HG03139 (cell line): Measurements from ENCODE around the gene ZBTB22.

ENCODE experiments used
- ATAC-seq: cut with Tn5 transposase; IDR thresholded peaks from one replicate; pipeline ENCODE4 v1.9.1; 2021; ENCODE audit not compliant: unreplicated experiment

Gene ZBTB22

GRCh38 chr6:33305052-33305451 lies 12.5 kb downstream of the ZBTB22 start:
- ATAC-seq = no peak

GRCh38 chr6:33304216-33304615 lies 13.3 kb downstream of the ZBTB22 start:
- ATAC-seq = no peak

DNA sequence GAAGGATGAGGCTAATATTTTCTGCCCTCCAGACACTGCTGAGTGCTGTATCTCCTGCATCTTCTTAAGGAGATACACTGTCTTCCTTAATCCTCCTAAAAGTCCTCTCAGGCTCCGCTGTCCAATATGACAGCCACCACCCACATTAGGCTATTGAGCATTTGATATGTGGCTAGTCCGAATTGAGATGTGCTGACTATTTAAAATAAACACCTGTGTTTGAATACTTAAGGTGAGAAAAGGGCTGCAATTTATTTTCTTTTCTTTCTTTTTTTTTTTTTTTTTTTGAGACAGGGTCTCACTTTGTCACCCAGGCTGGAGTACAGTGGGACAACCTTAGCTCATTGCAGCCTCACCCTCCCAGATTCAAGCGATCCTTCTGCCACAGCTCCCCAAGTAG lies 15.7 kb downstream of the ZBTB22 start:
- no peak for ATAC-seq

- ATAC-seq = peak; percentile 57
Observed at GRCh38 chr6:33299237-33299944, 18.2 kb downstream of the ZBTB22 start.

DNA sequence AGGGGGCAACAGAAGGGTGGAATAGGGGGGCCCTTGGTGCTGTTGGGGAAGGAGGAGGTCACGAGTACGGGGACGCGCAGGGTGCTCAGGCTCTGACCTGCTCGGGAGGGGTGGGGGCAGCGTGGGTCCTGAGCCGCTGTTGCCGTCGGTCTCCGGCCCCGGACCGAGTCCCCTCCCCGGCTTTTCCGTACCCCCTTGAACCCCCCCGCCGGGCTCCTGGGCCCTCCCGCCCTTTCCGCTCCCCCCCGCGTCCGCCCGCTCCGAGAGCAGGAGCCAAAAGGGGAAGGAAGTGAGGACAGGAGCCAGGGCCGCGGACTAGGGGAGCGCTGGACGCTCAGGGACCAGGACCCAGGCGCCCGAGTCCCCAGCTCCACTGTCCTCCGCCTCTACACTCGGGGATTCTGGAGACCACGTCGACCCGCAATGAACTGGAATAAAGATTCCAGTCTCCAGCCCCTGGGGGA lies 18.7 kb downstream of the ZBTB22 start, which contains the start of gene RGL2:
TSS of gene RGL2 (minus strand) at position 170 of the 464 bp plus-strand sequence. CDS start 332 bp downstream, outside the sequence.
- ATAC-seq = peak; percentile 9

DNA sequence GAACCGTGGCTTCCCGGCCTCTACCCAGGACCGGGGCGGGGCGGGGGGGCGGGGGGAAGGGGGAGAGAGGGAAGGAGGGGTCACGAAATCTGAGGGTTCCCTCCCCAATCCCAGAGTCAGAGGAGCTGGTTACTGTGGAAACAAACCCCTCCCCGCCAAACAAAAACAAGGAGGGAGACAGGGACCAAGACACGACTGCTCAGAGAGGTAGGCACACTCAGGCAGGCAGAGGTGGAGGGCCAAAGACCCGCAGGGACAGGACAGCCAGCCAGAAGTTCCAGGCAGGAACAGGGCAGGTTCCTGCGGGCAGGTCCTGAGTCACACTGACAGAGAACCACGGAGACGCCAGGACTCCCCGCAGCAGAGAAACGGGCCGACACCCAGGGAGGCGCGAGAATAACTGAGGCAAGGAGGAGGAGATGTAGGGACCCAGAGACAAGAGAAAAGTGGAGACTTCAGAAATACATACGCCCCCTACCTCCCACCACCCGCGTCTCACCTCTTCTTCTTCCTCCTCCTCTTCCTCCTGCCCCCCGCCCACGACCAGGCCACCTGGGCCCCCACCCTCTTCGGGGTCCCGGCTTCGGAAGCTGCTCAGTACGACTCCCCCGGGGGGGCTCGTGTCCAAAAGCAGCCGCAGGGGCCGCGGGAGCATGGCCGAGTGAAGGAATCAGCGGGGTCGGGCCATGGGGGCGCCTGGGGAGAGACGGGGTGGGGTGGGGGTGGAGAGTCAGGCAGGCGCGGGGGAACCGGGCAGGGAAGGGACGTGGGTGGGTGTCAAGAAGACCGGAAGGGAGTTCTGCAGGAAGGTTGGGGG lies 19.4 kb downstream of the ZBTB22 start:
- ATAC-seq = no peak

- no peak for ATAC-seq
Observed at GRCh38 chr6:33297406-33297955, 20.1 kb downstream of the ZBTB22 start.

DNA sequence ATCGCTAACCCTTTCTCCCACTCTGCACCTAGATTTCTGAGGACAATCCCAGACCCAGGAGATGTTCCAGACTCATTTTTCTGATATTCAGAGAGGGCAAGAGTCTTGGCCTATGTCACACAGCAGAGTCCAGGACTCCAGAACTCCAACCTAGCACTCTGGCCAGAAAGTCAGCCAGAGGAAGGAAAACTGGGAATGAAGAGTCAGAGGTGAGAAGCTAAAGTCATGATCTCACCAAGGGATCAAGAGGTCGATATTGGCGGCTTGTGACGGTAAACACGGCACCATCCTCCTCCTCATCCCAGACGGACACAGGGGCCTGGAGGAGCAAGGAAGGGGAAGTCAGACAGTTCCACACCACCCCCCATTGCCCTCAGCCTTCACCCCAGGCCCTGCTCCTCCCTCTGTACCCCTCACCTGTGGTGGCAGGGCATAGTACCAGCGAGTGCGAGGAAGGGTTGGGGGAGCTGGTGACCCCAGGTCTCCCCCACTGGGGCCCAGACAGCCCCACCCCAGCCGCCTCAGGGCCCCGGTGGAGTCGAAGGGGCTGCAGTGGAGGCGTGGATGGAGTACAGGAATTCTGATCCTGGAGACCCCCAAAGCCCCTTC lies 20.6 kb downstream of the ZBTB22 start:
- no peak for ATAC-seq

GRCh38 chr6:33295621-33296369 lies 21.7 kb downstream of the ZBTB22 start:
- ATAC-seq = no peak

DNA sequence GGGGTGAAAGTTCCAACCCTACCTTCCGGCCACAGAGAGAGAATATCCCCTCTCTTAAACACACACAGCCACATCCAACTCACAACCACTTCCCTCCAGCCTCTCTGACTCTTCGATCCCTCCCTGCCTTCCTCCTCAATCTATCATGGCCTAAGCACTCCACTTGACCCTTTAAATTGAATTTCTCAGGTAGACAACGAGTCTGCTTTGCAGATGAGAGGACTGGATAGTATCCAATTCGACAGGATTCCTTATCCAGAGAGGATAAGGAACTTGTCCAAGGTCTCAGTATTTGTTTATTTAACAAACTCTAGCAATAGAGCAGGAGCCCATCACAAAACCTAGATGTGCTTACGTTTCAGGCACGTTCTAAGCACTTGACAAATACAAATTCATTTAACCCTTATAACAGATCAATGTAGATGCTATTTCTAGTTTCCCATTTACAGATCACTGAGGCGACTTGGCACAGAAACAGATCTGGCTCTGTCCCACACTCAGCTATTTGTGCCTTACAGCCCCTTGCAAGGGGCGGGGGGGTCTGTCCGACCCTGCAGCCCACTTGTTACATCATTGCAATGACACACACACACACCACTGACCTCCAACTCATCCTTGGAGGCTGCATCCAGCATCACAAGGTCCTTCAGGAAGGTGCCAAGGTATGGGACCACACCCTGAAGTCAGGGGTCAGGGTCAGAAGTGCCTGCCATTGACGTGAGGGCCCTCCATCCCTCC lies 23.3 kb downstream of the ZBTB22 start:
- ATAC-seq = no peak

- no peak for ATAC-seq
Observed at GRCh38 chr6:33292996-33293682, 24.4 kb downstream of the ZBTB22 start.

- no peak for ATAC-seq
Observed at GRCh38 chr6:33290459-33290858, 27.1 kb downstream of the ZBTB22 start.

GRCh38 chr6:33289784-33290315 lies 27.7 kb downstream of the ZBTB22 start:
- peak; percentile 18 for ATAC-seq

DNA sequence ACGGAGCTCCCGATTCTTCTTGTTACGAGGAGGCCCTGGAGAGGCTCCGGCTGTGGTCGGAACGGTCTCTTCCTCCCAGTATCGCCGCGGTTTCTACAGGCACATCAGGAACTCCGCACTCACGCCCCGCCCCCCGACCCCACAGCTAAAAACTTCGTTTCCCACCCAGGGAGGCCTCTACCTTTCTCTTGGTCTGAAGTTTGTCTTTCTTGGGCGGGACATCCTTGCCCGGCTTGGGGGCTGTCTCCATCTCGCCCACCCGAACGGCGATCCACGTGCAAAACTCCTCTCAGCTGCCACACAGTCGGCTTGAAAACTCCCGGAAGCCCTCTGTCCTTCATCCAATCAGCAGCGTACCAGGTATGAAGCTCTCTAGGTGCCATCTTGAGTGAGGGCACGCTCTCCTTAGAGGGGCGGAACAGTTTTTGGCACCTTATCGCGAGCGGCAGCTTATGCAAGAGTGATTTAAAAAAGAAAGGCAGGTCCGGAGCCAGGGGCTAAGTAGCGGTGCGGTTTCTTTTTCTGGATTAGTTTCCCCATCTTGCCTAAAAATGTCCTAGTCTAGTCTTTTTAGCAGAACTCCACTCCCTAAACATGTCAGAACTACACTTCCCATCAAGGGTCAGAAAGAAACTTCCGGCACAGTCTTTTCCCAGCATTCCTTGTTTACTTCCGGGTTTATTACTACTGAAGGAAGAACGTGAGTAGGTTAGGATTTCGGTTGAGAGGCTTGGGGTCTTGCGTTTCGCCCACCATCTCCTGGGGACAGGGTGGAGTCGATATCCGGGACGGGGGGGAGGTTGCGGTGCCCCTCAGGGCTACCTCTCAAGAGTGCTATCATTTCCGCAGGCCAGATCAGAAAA lies 28.4 kb downstream of the ZBTB22 start, which contains the start of the genes PFDN6 and WDR46:
TSS of gene PFDN6 (plus strand) at position 681 of the 863 bp plus-strand sequence. CDS start 256 bp downstream, outside the sequence.
TSS of gene WDR46 (minus strand) at position 319 of the 863 bp plus-strand sequence. CDS start at position 250, 69 bp downstream.
- peak; percentile 74 for ATAC-seq

- ATAC-seq = peak; percentile 4
Observed at GRCh38 chr6:33288141-33288920, 29.2 kb downstream of the ZBTB22 start.

DNA sequence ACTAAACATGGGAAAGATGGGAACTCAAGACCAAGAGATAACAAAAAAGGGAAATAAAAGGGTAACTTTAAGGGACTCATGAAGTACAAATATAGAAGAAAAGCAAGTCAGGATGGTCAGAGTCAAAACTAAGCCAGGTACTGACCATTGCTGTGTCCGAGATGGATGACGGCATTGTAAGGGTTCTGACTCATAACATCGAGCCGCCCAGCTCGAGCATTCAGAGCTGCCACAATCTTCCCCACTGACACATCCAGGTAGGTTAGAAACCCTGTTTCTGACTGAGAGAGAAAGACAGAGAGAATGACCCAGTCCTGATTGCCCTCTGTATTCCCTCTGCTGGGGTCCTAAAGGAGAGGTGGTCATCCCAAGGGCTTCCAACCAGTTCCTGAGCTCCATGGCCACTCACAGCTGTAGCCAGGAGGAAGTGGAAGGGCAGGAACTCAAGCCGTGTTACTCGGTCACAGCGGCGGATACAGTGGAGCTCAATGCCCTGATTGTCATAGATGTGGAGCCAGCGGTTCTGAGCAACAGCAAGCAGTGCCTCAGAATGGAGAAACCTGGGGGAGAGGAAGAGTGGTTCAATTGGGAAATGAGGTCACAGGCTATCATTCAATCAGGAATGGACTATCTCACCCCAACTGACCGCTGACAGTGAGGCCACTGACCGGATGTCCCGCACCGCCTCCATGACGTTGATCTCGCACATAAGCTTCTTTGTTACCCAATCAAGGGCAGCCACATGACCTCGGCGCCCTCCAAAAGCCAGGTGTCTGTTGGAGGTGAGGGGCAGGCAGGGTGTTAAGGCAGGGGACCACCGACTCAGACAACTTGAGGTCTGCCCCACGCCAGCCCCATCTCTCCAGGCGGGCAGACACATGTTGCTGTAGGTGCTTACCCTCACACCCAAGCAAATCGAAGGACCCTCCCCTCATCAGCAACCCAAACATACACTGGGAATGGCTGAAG lies 30.3 kb downstream of the ZBTB22 start:
- no peak for ATAC-seq
